Cardiac muscle cell (in vitro differentiated cells and primary cell): ENCODE data around the gene VTI1A. TPM values are rescaled to one million over a fixed set of nuclear protein-coding genes. Genes with fewer than 3 reads are reported as not detected.

Experiments
- DNase-seq, 2 donors: peaks; one replicate each; pipeline versions ENCODE4 v3.0.0 to v3.0.0-alpha.2; 2010 to 2017; ENCODE audit warnings: low read depth in 1 of 2, low spot score in 1 of 2
- H3K27ac ChIP-seq: fragments of 200-600 bp; sonication (generic); 2 replicates; pipeline ENCODE4 v1.5.1; 2016
- H3K27me3 ChIP-seq: fragments of 200-600 bp; sonication (generic); 2 replicates; pipeline ENCODE4 v1.6.0; 2016; ENCODE audit warnings: control low read depth
- H3K36me3 ChIP-seq: fragments of 200-600 bp; sonication (generic); 2 replicates; pipeline ENCODE4 v1.5.1; 2016; ENCODE audit warnings: control low read depth
- H3K4me1 ChIP-seq: fragments of 200-600 bp; sonication (generic); 2 replicates; pipeline ENCODE4 v1.8.1; 2017; ENCODE audit warnings: low read depth, mild to moderate bottlenecking, mixed run types
- H3K4me3 ChIP-seq: fragments of 200-600 bp; sonication (generic); 2 replicates; pipeline ENCODE4 v1.5.1; 2016; ENCODE audit warnings: mild to moderate bottlenecking
- H3K9me3 ChIP-seq: fragments of 200-600 bp; sonication (generic); 2 replicates; pipeline ENCODE4 v1.5.1; 2017; ENCODE audit warnings: low read depth, mild to moderate bottlenecking, control low read depth
- CTCF ChIP-seq: IDR thresholded peaks from 2 replicates; pipeline ENCODE4 v1.5.1; 2012; ENCODE audit warnings: low read depth, mild to moderate bottlenecking, low read length
- polyA plus RNA-seq: library from polyadenylated mRNA; unstranded; fragments of >200 nt; fragmentation: Nextera tagmentation; extraction: Ambion mirVana; gene quantifications from 2 replicates; pipeline ENCODE4 v1.2.1, GENCODE V29; 2016
- total RNA-seq: library from RNA; depleted of rRNA; stranded (reverse); fragments of >200 nt; gene quantifications from 2 replicates; pipeline ENCODE4 v1.2.3, GENCODE V29; 2016

The VTI1A gene
- total and polyA plus RNA-seq, 2 experiments from 2014 or later, result 19.3 to 33.1 TPM

DNA sequence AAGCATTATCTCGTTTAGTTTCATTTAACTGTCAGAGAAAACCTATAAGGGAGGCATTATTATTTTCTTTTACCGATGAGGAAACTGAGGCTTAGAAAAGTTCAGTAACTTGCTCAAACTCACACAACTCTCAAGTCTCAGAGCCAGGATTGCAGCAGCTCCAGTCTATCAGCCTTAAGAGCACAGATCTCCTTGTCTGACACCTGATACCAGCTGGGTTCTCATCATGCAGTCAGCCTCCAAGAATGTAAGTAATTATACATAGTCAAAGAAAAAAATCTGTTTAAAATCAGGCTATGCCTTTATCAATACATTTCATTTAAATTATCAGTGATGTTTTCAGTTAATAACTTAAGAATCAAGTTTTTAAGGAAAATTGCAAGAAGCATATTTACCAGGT lies 266.4 kb downstream of the VTI1A start:
- DNase-seq, result no peak
- H3K4me1 ChIP-seq, result peaks cover 5% of the 10 kb centered on the region
- no peaks in the 10 kb centered on the region for H3K36me3 ChIP-seq
- H3K27me3 ChIP-seq, result no peaks in the 10 kb centered on the region
- no peak overlapping the region for H3K4me3 ChIP-seq
- H3K9me3 ChIP-seq, result no peaks in the 10 kb centered on the region
- no peak overlapping the region for H3K27ac ChIP-seq
- TF ChIP-seq CTCF, result no peak

GRCh38 chr10:112715581-112715980 lies 268.6 kb downstream of the VTI1A start:
- Histone ChIP-seq H3K27ac (no peak overlapping the region), H3K27me3 (no peaks in the 10 kb centered on the region), H3K36me3 (no peaks in the 10 kb centered on the region), H3K4me3 (no peak overlapping the region), H3K9me3 (no peaks in the 10 kb centered on the region), H3K4me1 (peaks cover 5% of the 10 kb centered on the region)
- TF ChIP-seq CTCF, result no peak
- DNase-seq, result no peak

DNA sequence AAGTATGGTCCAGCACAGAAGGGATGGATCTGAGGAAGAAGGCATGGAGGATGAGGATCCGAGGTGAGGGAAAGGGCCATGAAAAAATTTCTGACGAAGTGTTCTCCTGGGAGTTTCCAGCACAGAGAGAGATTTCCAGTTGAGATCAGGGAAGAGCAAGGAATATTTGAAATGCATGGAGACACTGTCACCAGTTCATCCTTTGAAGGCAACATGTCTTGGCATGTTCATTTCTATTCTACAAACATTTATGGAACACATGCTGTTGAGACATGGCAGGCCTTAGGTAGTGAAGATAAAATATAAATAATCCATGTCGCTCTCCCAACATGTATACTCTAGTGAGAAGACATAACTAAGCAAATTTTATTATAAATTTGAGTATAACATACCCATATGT lies 269.1 kb downstream of the VTI1A start:
- H3K36me3 ChIP-seq, result no peaks in the 10 kb centered on the region
- H3K9me3 ChIP-seq, result no peaks in the 10 kb centered on the region
- no peak for DNase-seq
- H3K27me3 ChIP-seq, result no peaks in the 10 kb centered on the region
- H3K27ac ChIP-seq, result no peak overlapping the region
- peaks cover 5% of the 10 kb centered on the region for H3K4me1 ChIP-seq
- TF ChIP-seq CTCF, result no peak
- H3K4me3 ChIP-seq, result no peak overlapping the region

- Histone ChIP-seq H3K27me3 (no peaks in the 10 kb centered on the region), H3K36me3 (no peaks in the 10 kb centered on the region), H3K9me3 (no peaks in the 10 kb centered on the region), H3K27ac (no peak overlapping the region), H3K4me1 (peaks cover 2% of the 10 kb centered on the region), H3K4me3 (no peak overlapping the region)
- no peak for TF ChIP-seq CTCF
- peak in 1 of 2 donors; percentile 49 for DNase-seq
Observed at GRCh38 chr10:112716924-112717413, 270.0 kb downstream of the VTI1A start.

DNA sequence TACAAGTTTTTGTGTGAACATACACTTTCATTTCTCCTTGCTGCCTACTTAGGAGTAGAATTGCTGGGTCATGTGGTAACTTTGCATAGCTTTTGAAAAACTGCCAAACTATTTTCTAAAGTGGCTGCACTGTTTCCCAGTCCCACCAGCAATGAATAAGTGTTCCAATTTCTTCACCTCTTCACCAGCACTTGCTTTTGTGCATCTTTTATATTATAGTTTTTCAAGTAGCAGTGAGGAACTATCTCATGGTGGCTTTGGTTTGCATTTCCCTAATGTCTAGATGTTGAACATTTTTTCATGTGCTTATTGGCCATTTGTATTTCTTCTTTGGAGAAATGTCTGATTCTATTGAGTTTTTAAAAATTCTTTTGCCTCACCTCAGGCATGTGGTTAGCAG lies 273.2 kb downstream of the VTI1A start:
- no peaks in the 10 kb centered on the region for H3K36me3 ChIP-seq
- no peak for DNase-seq
- TF ChIP-seq CTCF, result no peak
- no peaks in the 10 kb centered on the region for H3K9me3 ChIP-seq
- H3K27me3 ChIP-seq, result no peaks in the 10 kb centered on the region
- peaks cover 16% of the 10 kb centered on the region for H3K4me1 ChIP-seq
- no peak overlapping the region for H3K4me3 ChIP-seq
- H3K27ac ChIP-seq, result no peak overlapping the region
